Measurements from ENCODE around the gene RNF41. TPM values are rescaled to one million over a fixed set of nuclear protein-coding genes. Genes with fewer than 3 reads are reported as not detected.

Gene RNF41
- total RNA-seq, 1 donor from 2014 or later = 86.0 TPM

GRCh38 chr12:56258068-56258819, 36.5 kb upstream of the RNF41 start, which contains the start of gene ANKRD52:
ANKRD52 (minus strand) TSS chr12:56258384; CDS start chr12:56258269, 115 bp downstream.
- Mint-ChIP-seq H3K4me1 (peaks cover 21% of the 10 kb centered on the region), H3K36me3 (ENCODE audit: low read depth) (peaks cover 29% of the 10 kb centered on the region), H3K9me3 (no peaks in the 10 kb centered on the region), H3K27me3 (no peaks in the 10 kb centered on the region), H3K27ac (peak within 1 kb of the TSS; percentile 77), H3K4me3 (peak within 1 kb of the TSS; percentile 91)
- DNase-seq (peak; percentile 89), ATAC-seq (ENCODE audit: low read depth) (peak; percentile 94)
- peak; percentile 28 for TF ChIP-seq CTCF (IDR thresholded peaks at IDR 0.05)
- CTCF ChIA-PET = interaction anchor here (0.6 to 2.1 kb wide), 14 partner anchors 9 to 212 kb away, joined by 3 to 14 read pairs (median 5); partner anchors contain the start of genes CNPY2, COQ10A, RNF41 and ZC3H10
- POLR2A ChIA-PET = interaction anchor here (0.6 to 2.9 kb wide), 12 partner anchors 9 to 206 kb away, joined by 3 to 22 read pairs (median 4); partner anchors contain the start of genes CNPY2, COQ10A, ESYT1 and PAN2
- intact Hi-C loops (cut with micrococcal nuclease) = loop anchor here (1.0 to 2.0 kb wide), 9 partner anchors 9 to 519 kb away; partner anchors contain the start of genes CS and NABP2

GRCh38 chr12:56257491-56258067, 35.9 kb upstream of the RNF41 start:
- Mint-ChIP-seq H3K4me1 (peaks cover 21% of the 10 kb centered on the region), H3K4me3 (peak overlapping the region; percentile 87), H3K27ac (peak overlapping the region; percentile 70), H3K36me3 (ENCODE audit: low read depth) (peaks cover 36% of the 10 kb centered on the region), H3K9me3 (no peaks in the 10 kb centered on the region), H3K27me3 (no peaks in the 10 kb centered on the region)
- no peak for TF ChIP-seq CTCF (IDR thresholded peaks at IDR 0.05)
- no peak for ATAC-seq (ENCODE audit: low read depth)
- intact Hi-C loops (cut with micrococcal nuclease) = loop anchor here (1.0 to 2.0 kb wide), 9 partner anchors 10 to 518 kb away; partner anchors contain the start of genes CS and NABP2
- CTCF ChIA-PET = interaction anchor here (0.6 to 2.1 kb wide), 17 partner anchors 9 to 212 kb away, joined by 3 to 14 read pairs (median 4); partner anchors contain the start of genes CNPY2, COQ10A, RNF41 and ZC3H10
- POLR2A ChIA-PET = interaction anchor here (0.8 to 2.9 kb wide), 11 partner anchors 10 to 153 kb away, joined by 3 to 22 read pairs (median 4); partner anchors contain the start of genes COQ10A, ESYT1, PA2G4 and PAN2
- DNase-seq = no peak

- no peak for DNase-seq
- ChIA-PET CTCF (interaction anchor here (0.6 to 2.1 kb wide), 6 partner anchors 9 to 204 kb away, joined by 3 to 14 read pairs (median 4); no protein-coding TSS in a partner anchor), POLR2A (interaction anchor here (0.6 to 2.9 kb wide), 8 partner anchors 8 to 214 kb away, joined by 3 to 22 read pairs (median 4); partner anchors contain the start of genes COQ10A, PA2G4 and SMARCC2)
- H3K27me3 Mint-ChIP-seq = no peaks in the 10 kb centered on the region
- TF ChIP-seq CTCF (IDR thresholded peaks at IDR 0.05) = no peak
- peak overlapping the region; percentile 87 for H3K4me3 Mint-ChIP-seq
- intact Hi-C loops (cut with micrococcal nuclease) = no loop called here
- no peaks in the 10 kb centered on the region for H3K9me3 Mint-ChIP-seq
- no peak for ATAC-seq (ENCODE audit: low read depth)
- peak overlapping the region; percentile 70 for H3K27ac Mint-ChIP-seq
- H3K36me3 Mint-ChIP-seq (ENCODE audit: low read depth) = peaks cover 41% of the 10 kb centered on the region
- H3K4me1 Mint-ChIP-seq = peaks cover 21% of the 10 kb centered on the region
Measured at GRCh38 chr12:56257071-56257470, 35.3 kb upstream of the RNF41 start.

DNA sequence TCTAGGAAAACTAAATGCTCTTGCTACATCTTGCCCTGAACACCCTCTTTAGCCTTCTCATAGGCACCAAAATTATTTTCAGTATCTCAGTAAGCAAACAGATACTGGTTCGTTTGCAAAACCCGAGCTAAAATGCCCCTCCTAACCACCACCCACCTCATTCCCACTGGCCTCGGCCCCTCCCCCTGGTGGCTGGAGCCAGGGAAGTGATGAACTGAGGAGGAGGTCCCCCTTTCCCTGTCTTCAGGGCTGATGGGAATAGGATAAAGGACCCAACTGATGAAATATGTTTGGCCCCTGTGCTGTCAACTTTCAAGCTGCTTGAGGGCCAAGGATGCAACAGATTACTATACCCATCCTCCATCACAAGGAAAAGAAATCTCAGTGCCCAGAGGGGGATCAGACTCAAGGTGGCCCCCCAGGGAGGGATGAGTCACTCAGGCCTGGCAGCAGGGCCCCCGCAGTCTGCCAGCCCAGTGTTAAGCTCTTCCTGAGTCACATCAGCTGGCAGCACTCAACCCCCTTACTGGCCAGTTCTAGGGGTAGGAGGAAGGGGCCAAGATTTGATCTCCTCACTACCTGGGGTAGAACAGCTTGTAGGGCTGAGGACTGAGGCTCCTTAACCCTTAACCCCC, 34.7 kb upstream of the RNF41 start:
- H3K27ac Mint-ChIP-seq = peak overlapping the region; percentile 70
- H3K4me3 Mint-ChIP-seq = peak overlapping the region; percentile 87
- ATAC-seq (ENCODE audit: low read depth) = no peak
- peaks cover 21% of the 10 kb centered on the region for H3K4me1 Mint-ChIP-seq
- intact Hi-C loops (cut with micrococcal nuclease) = no loop called here
- no peak for TF ChIP-seq CTCF (IDR thresholded peaks at IDR 0.05)
- ChIA-PET CTCF (interaction anchor here (0.6 to 1.6 kb wide), 4 partner anchors 11 to 208 kb away, joined by 3 to 4 read pairs (median 3); no protein-coding TSS in a partner anchor), POLR2A (interaction anchor here (0.6 to 2.9 kb wide), 7 partner anchors 9 to 215 kb away, joined by 3 to 22 read pairs (median 4); partner anchors contain the start of genes COQ10A, PA2G4 and SMARCC2)
- DNase-seq = no peak
- no peaks in the 10 kb centered on the region for H3K27me3 Mint-ChIP-seq
- H3K36me3 Mint-ChIP-seq (ENCODE audit: low read depth) = peaks cover 47% of the 10 kb centered on the region
- H3K9me3 Mint-ChIP-seq = no peaks in the 10 kb centered on the region

Measured in activated B cell treated with CpG ODN at 0.5 μM for 24 hours (primary cell).